Neural progenitor cell (in vitro differentiated cells): ENCODE measurements around the gene SPSB4.

Experiments
- CTCF ChIP-seq: fragments of 200-600 bp; sonication (generic); IDR thresholded peaks from 2 replicates; pipeline ENCODE4 v1.5.1; 2017; ENCODE audit warnings: antibody characterized with exemption, mild to moderate bottlenecking
- EZH2 ChIP-seq: fragments of 200-600 bp; sonication (generic); IDR thresholded peaks from 2 replicates; pipeline ENCODE4 v1.6.1; 2017; ENCODE audit warnings: antibody characterized with exemption, mild to moderate bottlenecking, moderate library complexity
- EZH2phosphoT487 ChIP-seq: fragments of 200-600 bp; sonication (generic); IDR thresholded peaks from 2 replicates; pipeline ENCODE4 v1.6.1; 2017; ENCODE audit warnings: antibody characterized with exemption

GRCh38 chr3:141100112-141100511, 49.0 kb downstream of the SPSB4 start:
- no peak for TF ChIP-seq EZH2
- TF ChIP-seq CTCF: no peak
- no peak for TF ChIP-seq EZH2phosphoT487
